Activated CD4-positive, alpha-beta T cell treated with anti-CD3 and anti-CD28 coated beads, Interleukin-2, amount 10 ng/mL, durations not matched to agents 7 days and 5 days (primary cell): ENCODE measurements around the gene EPC1. TPM values are rescaled to one million over a fixed set of nuclear protein-coding genes. Genes with fewer than 3 reads are reported as not detected.
A peak's percentile ranks its signal among the peaks of the same experiment; 100 is the strongest.
"Not testable (repeated sequence)": the region's sequence is repeated elsewhere in the genome, so short reads cannot be mapped to it uniquely, and the experiment has no call there.

ENCODE experiments used
- CTCF ChIA-PET: fragments of 350-600 bp; sonication (Branson Sonifier 250); formaldehyde crosslinking; loops from one replicate; lab custom pipeline; 2021; ENCODE audit warnings: antibody characterized with exemption; lab: Charles Lee
- POLR2A ChIA-PET: fragments of 350-600 bp; sonication (Branson Sonifier 250); formaldehyde crosslinking; loops from one replicate; lab custom pipeline; 2021; ENCODE audit warnings: antibody characterized with exemption; lab: Charles Lee
- DNase-seq: peaks from one replicate; pipeline ENCODE4 v3.0.0-alpha.2; 2020
- H3K27ac Mint-ChIP-seq: one replicate; pipeline ENCODE4 v1.8.0; 2021; ENCODE audit warnings: mild to moderate bottlenecking, moderate library complexity, mixed read lengths
- H3K27me3 Mint-ChIP-seq: one replicate; pipeline ENCODE4 v1.8.0; 2021; ENCODE audit warnings: mixed read lengths
- H3K36me3 Mint-ChIP-seq: one replicate; pipeline ENCODE4 v1.8.0; 2021; ENCODE audit warnings: low read depth, mixed read lengths
- H3K4me1 Mint-ChIP-seq: one replicate; pipeline ENCODE4 v1.8.0; 2021; ENCODE audit warnings: mixed read lengths
- H3K4me3 Mint-ChIP-seq: one replicate; pipeline ENCODE4 v1.8.0; 2021; ENCODE audit warnings: mild to moderate bottlenecking, moderate library complexity, mixed read lengths
- H3K9me3 Mint-ChIP-seq: one replicate; pipeline ENCODE4 v1.8.0; 2021; ENCODE audit warnings: mixed read lengths
- total RNA-seq, 2 experiments: library from RNA; stranded (reverse); gene quantifications; one replicate each; pipeline ENCODE4 v1.2.3, GENCODE V29; 2021

Gene EPC1
- 10 to 100 TPM; 47.6 to 54.2 TPM for total RNA-seq

DNA sequence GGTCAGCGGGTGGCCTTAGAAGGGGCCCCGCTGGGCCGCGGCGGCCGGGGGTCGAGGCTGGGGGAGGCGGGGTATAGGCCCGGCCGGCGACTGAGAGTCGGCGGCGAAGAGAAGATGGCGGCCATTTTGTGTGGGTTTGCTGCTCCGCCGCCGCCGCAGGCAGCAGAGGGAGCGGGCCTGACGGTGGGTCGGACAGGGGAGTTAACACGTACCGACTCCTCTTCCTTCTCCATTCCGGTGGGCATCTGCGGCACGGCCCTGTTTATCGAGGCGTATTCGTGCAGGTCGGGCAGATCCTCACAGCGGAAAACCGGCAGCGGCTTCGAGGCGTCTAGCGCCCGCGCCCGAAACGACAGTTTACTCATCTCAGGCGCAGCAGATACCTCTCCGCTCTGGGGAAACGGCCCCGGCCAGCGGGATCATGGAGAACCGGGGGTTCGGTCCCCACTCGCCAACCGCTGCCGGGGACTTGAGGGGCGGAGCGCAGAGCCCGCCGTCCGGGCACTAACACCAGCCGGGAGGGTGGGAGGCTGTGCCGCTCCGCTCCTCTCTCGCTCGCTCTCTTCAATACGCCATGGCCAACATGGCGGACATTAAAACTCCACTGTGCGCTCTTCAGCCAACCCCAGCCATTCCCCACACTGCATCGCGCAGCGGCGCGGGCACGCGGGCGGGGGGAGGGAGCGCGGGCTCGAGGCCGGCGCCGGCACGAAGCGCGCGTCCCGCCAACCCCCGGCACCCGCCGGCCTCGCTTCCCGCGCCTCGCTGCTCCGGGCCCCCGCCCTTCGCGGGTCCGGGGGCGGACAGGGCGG, at the start of gene EPC1:
EPC1 (minus strand) TSS at position 608 of the 812 bp plus-strand sequence; CDS start at position 365, 243 bp downstream.
- Mint-ChIP-seq H3K36me3 (peaks cover 48% of the 10 kb centered on the region), H3K27me3 (no peaks in the 10 kb centered on the region), H3K4me3 (peak within 1 kb of the TSS; percentile 91), H3K27ac (peak within 1 kb of the TSS; percentile 100), H3K4me1 (peaks cover 67% of the 10 kb centered on the region), H3K9me3 (no peaks in the 10 kb centered on the region)
- peak; percentile 88 for DNase-seq
- CTCF ChIA-PET, result interaction anchor here (0.8 to 4.5 kb wide), 16 partner anchors 8 to 157 kb away, joined by 3 to 32 read pairs (median 4); no protein-coding TSS in a partner anchor
- POLR2A ChIA-PET, result no interaction called here

DNA sequence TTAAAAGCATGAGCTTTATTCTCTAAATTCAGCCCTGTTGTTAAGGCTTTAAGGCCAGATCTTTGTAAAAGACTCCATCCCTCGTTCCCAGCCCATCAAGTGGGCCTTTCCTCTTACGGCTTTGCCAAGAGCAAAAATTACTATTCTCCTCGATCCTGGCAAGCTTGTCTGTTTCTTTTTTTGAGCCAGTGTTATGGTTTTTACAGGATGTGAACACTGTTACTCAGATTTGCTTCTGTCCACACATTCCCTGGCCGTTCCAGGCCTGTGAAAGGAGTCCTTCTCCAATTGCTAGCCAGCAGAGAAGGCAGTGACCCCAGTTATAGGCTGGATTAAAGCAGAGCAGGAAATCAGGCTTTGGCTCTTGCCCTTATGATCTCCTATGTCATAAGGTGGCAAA, 47.0 kb upstream of the EPC1 start:
- H3K9me3 Mint-ChIP-seq, result no peaks in the 10 kb centered on the region
- no peak overlapping the region for H3K27ac Mint-ChIP-seq
- DNase-seq, result no peak
- H3K27me3 Mint-ChIP-seq, result no peaks in the 10 kb centered on the region
- no peaks in the 10 kb centered on the region for H3K4me1 Mint-ChIP-seq
- no peaks in the 10 kb centered on the region for H3K36me3 Mint-ChIP-seq
- CTCF ChIA-PET, result interaction anchor here (0.6 to 1.1 kb wide), 2 partner anchors 15 to 39 kb away, joined by 3 read pairs; no protein-coding TSS in a partner anchor
- no peak overlapping the region for H3K4me3 Mint-ChIP-seq
- POLR2A ChIA-PET, result no interaction called here

DNA sequence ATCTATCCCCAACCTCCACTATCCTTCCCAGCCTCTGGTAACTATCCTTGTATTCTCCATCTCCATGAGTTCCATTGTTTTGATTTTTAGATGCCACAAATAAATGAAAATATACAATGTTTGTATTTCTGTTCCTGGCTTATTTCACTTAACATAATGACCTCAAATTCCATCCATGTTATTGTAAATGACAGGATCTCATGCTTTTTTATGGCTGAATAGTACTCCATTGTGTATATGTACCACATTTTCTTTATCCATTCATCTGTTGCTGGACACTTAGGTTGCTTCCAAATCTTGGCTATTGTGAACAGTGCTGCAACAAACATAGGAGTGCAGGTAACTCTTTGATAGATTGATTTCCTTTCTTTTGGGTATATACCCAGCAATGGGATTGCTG, 45.3 kb upstream of the EPC1 start:
- H3K27me3 Mint-ChIP-seq, H3K4me1 Mint-ChIP-seq, DNase-seq, H3K4me3 Mint-ChIP-seq, POLR2A ChIA-PET, CTCF ChIA-PET, H3K36me3 Mint-ChIP-seq, H3K27ac Mint-ChIP-seq, H3K9me3 Mint-ChIP-seq: not testable (repeated sequence)

DNA sequence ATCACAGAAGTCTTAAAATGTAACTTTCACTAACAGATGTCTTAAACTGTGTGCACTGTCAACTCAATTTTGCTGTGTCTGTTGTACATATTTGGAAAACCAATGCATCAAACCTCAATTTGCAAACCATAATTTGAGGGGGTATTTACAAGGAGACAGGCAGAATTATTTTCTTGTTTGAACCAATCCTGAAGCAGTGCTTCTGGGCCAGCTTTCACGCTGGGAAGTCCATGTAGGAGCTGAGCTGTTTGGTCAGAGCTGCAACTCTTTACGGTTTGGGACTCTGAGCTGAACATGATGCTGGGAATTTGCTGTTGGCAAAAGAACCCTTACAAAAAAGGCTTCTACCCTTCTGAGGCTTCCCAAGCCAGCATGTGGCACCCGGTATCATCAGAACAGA, 43.2 kb upstream of the EPC1 start:
- no peaks in the 10 kb centered on the region for H3K36me3 Mint-ChIP-seq
- peaks cover 11% of the 10 kb centered on the region for H3K4me1 Mint-ChIP-seq
- ChIA-PET CTCF (interaction anchor here (1.1 kb wide), 1 partner anchor 17 kb away, joined by 3 read pairs; no protein-coding TSS in a partner anchor), POLR2A (no interaction called here)
- H3K9me3 Mint-ChIP-seq, result peaks cover 5% of the 10 kb centered on the region
- no peak overlapping the region for H3K27ac Mint-ChIP-seq
- no peak overlapping the region for H3K4me3 Mint-ChIP-seq
- no peaks in the 10 kb centered on the region for H3K27me3 Mint-ChIP-seq
- DNase-seq, result no peak

DNA sequence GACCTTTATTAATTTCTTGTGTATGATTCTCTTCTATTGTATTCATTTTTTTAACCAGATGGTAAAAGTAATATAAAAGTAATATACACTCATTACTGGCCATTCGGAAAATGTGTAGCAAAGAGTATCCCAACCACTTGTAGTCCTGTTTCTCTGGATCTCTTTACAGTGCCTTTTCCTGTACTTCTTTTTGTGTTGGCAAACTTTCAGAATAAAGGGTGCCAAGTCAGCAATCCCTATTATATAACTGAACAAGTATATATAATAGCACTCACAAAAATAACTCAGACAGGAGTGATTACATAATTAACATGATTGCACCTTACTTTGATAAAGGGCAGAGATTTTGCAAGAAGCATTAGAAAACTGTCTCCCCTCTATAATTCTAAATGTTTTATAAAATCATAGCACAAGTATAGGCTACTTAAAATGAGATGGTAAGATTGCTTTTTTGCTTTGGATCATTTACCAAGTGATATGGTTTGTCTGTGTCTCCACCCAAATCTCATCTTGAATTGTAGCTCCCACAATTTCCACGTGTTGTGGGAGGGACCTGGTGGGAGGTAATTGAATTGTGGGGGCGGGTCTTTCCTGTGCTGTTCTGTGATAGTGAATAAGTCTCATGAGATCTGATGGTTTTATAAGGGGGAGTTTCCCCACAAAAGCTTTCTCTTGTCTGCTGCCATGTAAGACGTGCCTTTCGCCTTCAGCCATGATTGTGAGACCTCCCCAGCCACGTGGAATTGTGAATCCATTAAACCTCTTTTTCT, 41.5 kb upstream of the EPC1 start:
- H3K9me3 Mint-ChIP-seq, result peaks cover 5% of the 10 kb centered on the region
- no peaks in the 10 kb centered on the region for H3K36me3 Mint-ChIP-seq
- no peak overlapping the region for H3K4me3 Mint-ChIP-seq
- no peaks in the 10 kb centered on the region for H3K27me3 Mint-ChIP-seq
- no peak for DNase-seq
- ChIA-PET POLR2A (no interaction called here), CTCF (no interaction called here)
- peaks cover 11% of the 10 kb centered on the region for H3K4me1 Mint-ChIP-seq
- no peak overlapping the region for H3K27ac Mint-ChIP-seq

- POLR2A ChIA-PET, result no interaction called here
- no peak for DNase-seq
- H3K27ac Mint-ChIP-seq, result no peak overlapping the region
Measured at GRCh38 chr10:32386623-32387260, 39.8 kb upstream of the EPC1 start.

DNA sequence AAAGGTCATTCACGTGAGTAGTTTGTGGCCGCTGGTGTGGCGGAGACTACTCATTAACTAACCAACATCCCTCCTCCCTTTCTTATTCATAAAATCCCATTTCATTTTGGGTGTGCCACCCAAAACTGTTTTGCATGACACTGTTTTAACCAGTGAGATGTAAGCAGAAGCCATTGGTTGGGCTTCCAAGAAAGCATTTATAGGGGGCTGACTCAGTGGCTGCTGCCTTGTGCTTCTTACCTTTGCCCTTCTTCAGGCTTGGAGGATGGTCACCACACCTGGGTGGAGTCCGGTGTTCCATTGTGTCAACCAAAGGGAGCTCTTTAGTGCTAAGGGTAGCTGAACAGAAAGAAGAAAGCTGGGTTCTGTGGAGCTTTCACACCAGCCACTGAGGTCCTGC, 37.2 kb upstream of the EPC1 start:
- Mint-ChIP-seq H3K27ac (no peak overlapping the region), H3K36me3 (no peaks in the 10 kb centered on the region), H3K9me3 (peaks cover 5% of the 10 kb centered on the region), H3K4me1 (peaks cover 20% of the 10 kb centered on the region), H3K27me3 (no peaks in the 10 kb centered on the region), H3K4me3 (no peak overlapping the region)
- no peak for DNase-seq
- POLR2A ChIA-PET, result no interaction called here
- CTCF ChIA-PET, result interaction anchor here (1.0 kb wide), 1 partner anchor 14 kb away, joined by 3 read pairs; no protein-coding TSS in a partner anchor

More at GRCh38 chr10:32386623-32387260, 39.8 kb upstream of the EPC1 start:
- no peaks in the 10 kb centered on the region for H3K36me3 Mint-ChIP-seq
- no peak overlapping the region for H3K4me3 Mint-ChIP-seq
- peaks cover 14% of the 10 kb centered on the region for H3K4me1 Mint-ChIP-seq
- CTCF ChIA-PET, result interaction anchor here (0.6 to 1.1 kb wide), 2 partner anchors 9 to 14 kb away, joined by 3 to 4 read pairs; no protein-coding TSS in a partner anchor
- peaks cover 5% of the 10 kb centered on the region for H3K9me3 Mint-ChIP-seq
- H3K27me3 Mint-ChIP-seq, result no peaks in the 10 kb centered on the region

- Mint-ChIP-seq H3K4me1 (peaks cover 10% of the 10 kb centered on the region), H3K36me3 (peaks cover 2% of the 10 kb centered on the region), H3K27ac (no peak overlapping the region), H3K9me3 (no peaks in the 10 kb centered on the region), H3K27me3 (no peaks in the 10 kb centered on the region), H3K4me3 (no peak overlapping the region)
- no peak for DNase-seq
- CTCF ChIA-PET, result interaction anchor here (0.6 kb wide), 1 partner anchor 13 kb away, joined by 3 read pairs; no protein-coding TSS in a partner anchor
- POLR2A ChIA-PET, result no interaction called here
Measured at GRCh38 chr10:32381165-32381564, 34.2 kb upstream of the EPC1 start.

DNA sequence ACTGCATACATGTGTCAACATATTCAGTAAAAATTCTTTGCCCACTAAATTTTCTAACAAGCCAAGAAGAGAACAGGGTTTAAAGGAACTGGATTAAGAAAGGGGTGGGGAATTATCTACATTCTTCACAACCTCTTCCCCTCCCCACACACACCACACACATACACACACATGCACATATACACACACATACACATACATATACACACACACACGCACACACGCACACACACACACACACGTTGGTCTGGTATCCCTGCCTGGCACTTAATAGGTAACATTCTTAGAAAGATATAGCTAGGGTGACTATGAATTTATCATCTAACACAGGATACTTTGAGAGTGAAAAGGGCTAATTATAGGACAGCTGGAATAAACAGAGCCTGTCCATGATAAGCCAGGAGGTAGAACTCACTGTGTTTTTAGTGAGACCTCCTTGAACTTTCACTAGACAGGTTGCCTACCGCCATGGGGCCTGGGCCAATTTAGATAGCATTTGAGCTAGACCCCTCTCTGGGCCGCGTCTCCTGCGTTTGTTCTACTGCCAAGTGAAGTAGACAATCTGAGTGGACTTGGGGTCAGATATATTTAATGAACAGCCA, 33.1 kb upstream of the EPC1 start:
- Mint-ChIP-seq H3K27me3 (no peaks in the 10 kb centered on the region), H3K27ac (no peak overlapping the region), H3K4me3 (no peak overlapping the region), H3K36me3 (peaks cover 5% of the 10 kb centered on the region), H3K4me1 (peaks cover 14% of the 10 kb centered on the region), H3K9me3 (no peaks in the 10 kb centered on the region)
- POLR2A ChIA-PET, result no interaction called here
- CTCF ChIA-PET, result no interaction called here
- no peak for DNase-seq

DNA sequence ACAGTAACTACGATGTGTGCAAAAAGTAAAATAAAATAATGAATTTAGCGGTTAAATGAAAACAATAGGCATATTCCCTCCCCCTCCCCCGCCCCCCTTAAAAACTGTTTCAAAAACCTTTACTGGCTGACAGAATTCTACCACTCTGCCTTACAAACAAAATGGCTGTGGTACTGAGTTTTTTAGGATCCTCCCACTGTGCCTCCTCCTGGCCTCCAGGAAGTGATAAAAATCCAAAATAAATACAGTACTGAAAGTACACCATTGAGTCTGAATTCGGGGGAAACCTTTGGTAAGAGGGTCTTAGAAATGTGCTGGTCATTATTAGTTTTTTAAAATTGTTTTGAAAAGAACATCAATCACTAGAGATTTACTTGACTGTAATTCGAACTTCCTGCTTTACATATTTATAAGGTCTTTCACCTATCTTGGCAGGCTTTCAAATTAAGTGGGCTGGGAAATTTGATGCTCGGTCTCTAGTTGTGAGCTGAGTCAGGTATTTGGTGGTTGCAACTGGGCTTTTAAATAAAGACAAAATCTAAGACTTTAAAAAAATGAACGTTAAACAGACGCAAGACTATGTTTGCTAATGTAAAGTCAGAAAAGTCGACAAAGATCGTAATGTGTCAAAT, 32.5 kb upstream of the EPC1 start:
- CTCF ChIA-PET, result interaction anchor here (1.0 to 2.0 kb wide), 7 partner anchors 8 to 45 kb away, joined by 3 to 5 read pairs (median 4); no protein-coding TSS in a partner anchor
- H3K36me3 Mint-ChIP-seq, result peaks cover 7% of the 10 kb centered on the region
- H3K4me1 Mint-ChIP-seq, result peaks cover 20% of the 10 kb centered on the region
- no peak overlapping the region for H3K4me3 Mint-ChIP-seq
- no peaks in the 10 kb centered on the region for H3K9me3 Mint-ChIP-seq
- peak; percentile 39 for DNase-seq
- no peaks in the 10 kb centered on the region for H3K27me3 Mint-ChIP-seq
- POLR2A ChIA-PET, result no interaction called here
- H3K27ac Mint-ChIP-seq, result no peak overlapping the region

GRCh38 chr10:32378363-32379317, 31.7 kb upstream of the EPC1 start:
- Mint-ChIP-seq H3K4me1 (peaks cover 26% of the 10 kb centered on the region), H3K27ac (no peak overlapping the region), H3K4me3 (no peak overlapping the region), H3K36me3 (peaks cover 13% of the 10 kb centered on the region), H3K27me3 (no peaks in the 10 kb centered on the region), H3K9me3 (peaks cover 2% of the 10 kb centered on the region)
- peak; percentile 96 for DNase-seq
- ChIA-PET CTCF (interaction anchor here (0.7 to 2.0 kb wide), 11 partner anchors 8 to 577 kb away, joined by 3 to 6 read pairs (median 4); no protein-coding TSS in a partner anchor), POLR2A (interaction anchor here (0.6 kb wide), 1 partner anchor 67 kb away, joined by 3 read pairs; the partner anchor contains the start of gene CCDC7)
